ENCODE measurements around the gene ARSB. TPM values are rescaled to one million over a fixed set of nuclear protein-coding genes. Genes with fewer than 3 reads are reported as not detected.

The ARSB gene
- total RNA-seq = 10 to 100 TPM; 10.0 to 17.4 (median 13.9) TPM

GRCh38 chr5:78985116-78985724 lies at the start of gene ARSB:
Gene ARSB (minus strand): TSS chr5:78985310. CDS start chr5:78985248, 62 bp downstream.
- DNase-seq = peak; percentile 66
- Histone ChIP-seq H3K27me3 (no peaks in the 10 kb centered on the region), H3K36me3 (no peaks in the 10 kb centered on the region), H3K9me3 (no peaks in the 10 kb centered on the region), H3K4me1 (peaks cover 0 to 11% of the 10 kb centered on the region in 2 donors), H3K27ac (peak within 1 kb of the TSS; percentile 97 to 98 (median 97)), H3K4me3 (replicated peaks in 1 of 3) (peak within 1 kb of the TSS; percentile 69 to 91 (median 72))
- intact Hi-C loops (cut with DNase I) = no loop called here
- 0 to 1% methylated on average over 17 to 22 of the region's 57 CpGs for WGBS, 2 donors
- no peak for TF ChIP-seq CTCF (IDR thresholded peaks at IDR 0.05)
- TF ChIP-seq POLR2A (IDR thresholded peaks at IDR 0.05) = no peak

GRCh38 chr5:79032782-79033181 lies 47.7 kb upstream of the ARSB start:
- H3K9me3 ChIP-seq = no peaks in the 10 kb centered on the region
- no peaks in the 10 kb centered on the region for H3K36me3 ChIP-seq
- no peaks in the 10 kb centered on the region for H3K4me1 ChIP-seq
- TF ChIP-seq POLR2A (IDR thresholded peaks at IDR 0.05) (no peak), CTCF (IDR thresholded peaks at IDR 0.05) (no peak)
- WGBS, 2 donors = 94 to 95% methylated on average over 5 of the region's 5 CpGs
- intact Hi-C loops (cut with DNase I) = no loop called here
- no peaks in the 10 kb centered on the region for H3K27me3 ChIP-seq
- H3K27ac ChIP-seq = no peak overlapping the region
- DNase-seq = no peak
- no peak overlapping the region for H3K4me3 ChIP-seq (replicated peaks in 1 of 3)

- no peaks in the 10 kb centered on the region for H3K9me3 ChIP-seq
- intact Hi-C loops (cut with DNase I) = no loop called here
- WGBS, 2 donors = 93 to 95% methylated on average over 10 of the region's 10 CpGs
- H3K4me1 ChIP-seq = no peaks in the 10 kb centered on the region
- H3K27me3 ChIP-seq = no peaks in the 10 kb centered on the region
- TF ChIP-seq POLR2A (IDR thresholded peaks at IDR 0.05) = no peak
- no peak for TF ChIP-seq CTCF (IDR thresholded peaks at IDR 0.05)
- no peaks in the 10 kb centered on the region for H3K36me3 ChIP-seq
- DNase-seq = no peak
- H3K27ac ChIP-seq = no peak overlapping the region
- no peak overlapping the region for H3K4me3 ChIP-seq (replicated peaks in 1 of 3)
These were observed 47.1 kb upstream of the ARSB start for GRCh38 chr5:79032031-79032695.

- intact Hi-C loops (cut with DNase I) = no loop called here
- no peak for TF ChIP-seq CTCF (IDR thresholded peaks at IDR 0.05)
- no peak for TF ChIP-seq POLR2A (IDR thresholded peaks at IDR 0.05)
- Histone ChIP-seq H3K27ac (no peak overlapping the region), H3K9me3 (no peaks in the 10 kb centered on the region), H3K27me3 (no peaks in the 10 kb centered on the region), H3K4me1 (no peaks in the 10 kb centered on the region), H3K4me3 (replicated peaks in 1 of 3) (no peak overlapping the region), H3K36me3 (no peaks in the 10 kb centered on the region)
- DNase-seq = no peak
- 88 to 95% methylated on average over 1 of the region's 1 CpG for WGBS, 2 donors
These were observed 46.4 kb upstream of the ARSB start for GRCh38 chr5:79031485-79031867.
